Subcutaneous adipose tissue (tissue), 4 donors: Measurements from ENCODE around the gene SSBP3. TPM values are rescaled to one million over a fixed set of nuclear protein-coding genes. Genes with fewer than 3 reads are reported as not detected.

Experiments
- CTCF ChIP-seq: fragments of 450-650 bp; IDR thresholded peaks from one replicate; pipeline ENCODE4 v1.5.1; 2016; ENCODE audit warnings: low read depth, mild to moderate bottlenecking, control low read depth, antibody characterized with exemption, moderate library complexity
- total RNA-seq, 4 donors: library from RNA; depleted of rRNA; stranded (reverse); fragments of >200 nt; gene quantifications; one replicate each; pipeline ENCODE4 v1.1.0, GENCODE V29; 2016

SSBP3 gene
- total RNA-seq, 4 donors from 2014 or later: 19.7 to 28.1 (median 25.1) TPM

DNA sequence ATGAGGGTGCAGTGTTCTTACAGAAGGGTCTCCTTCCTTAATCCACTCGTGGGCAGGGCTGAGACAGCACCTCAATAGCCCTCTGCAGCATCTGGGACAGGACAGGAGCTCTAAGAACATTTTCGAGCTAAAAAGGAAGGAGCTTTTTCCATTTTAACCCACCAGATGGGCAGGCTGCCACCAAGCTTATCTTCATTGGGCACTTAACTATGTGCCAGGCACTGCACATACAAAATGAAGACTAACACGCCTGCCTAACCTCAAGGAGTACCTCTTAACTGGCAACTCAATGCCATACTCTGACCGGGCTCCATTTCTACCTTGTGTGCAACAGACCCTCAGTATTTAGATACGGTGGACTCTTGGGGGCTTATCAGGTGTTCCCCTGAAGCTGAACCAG is 48.2 kb downstream of the SSBP3 start:
- no peak for TF ChIP-seq CTCF

DNA sequence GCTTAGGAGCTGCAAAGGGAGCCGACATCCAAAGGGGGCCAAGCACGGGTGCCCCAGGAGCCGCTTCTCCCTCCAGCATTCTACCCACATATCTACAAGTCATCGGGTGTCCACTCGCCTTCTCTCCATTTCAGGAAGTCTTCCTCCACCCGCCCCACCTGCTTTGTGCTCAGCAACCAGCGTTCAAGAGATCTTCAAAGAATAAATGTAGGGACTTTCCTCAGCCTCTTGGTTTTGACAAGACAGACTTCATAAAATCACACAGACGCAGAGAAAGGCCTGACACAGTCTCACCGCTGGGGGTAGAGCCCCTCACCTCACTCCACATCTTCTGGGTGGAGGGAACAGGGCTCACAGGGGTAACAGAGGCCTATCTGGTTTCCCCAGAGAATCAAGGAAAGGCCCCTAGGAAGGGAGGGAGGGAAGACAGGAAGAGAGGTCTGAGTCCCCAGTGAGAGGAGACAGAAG is 49.5 kb downstream of the SSBP3 start:
- no peak for TF ChIP-seq CTCF

DNA sequence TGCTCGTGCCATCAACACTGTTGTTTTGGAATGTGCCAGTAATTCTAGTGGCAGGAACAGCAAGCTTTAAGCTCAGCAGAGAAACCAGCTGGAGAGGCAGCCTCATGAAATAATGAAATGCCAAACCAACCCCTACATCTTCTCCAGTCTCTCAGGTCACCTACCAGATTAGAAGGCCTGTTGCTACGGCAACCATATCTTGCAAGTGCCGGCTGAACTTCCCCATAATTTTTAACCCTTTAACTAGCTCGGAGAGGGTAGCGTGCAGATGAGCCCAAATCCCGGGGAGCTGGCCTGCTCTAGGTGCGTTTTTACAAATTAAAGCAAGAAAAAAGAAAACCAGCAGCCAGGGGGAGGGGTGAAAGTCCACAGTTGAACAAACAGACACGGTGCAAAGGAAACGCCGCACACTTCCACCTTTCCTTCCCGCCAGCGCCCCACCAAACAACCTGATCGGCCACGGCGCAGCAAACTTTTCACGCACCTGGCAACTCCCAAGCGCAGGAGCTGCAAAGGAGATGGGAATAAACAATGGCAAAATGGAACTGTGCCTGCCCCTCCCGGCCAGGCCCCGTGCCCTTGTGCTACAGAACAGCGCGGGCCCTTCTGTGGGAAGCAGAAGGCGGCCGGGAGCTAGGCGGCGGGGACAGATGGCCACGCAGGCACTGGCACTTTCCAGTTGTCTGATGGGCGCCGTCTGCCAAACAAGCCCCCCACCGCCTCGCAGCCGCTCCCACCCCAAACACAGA is 50.1 kb downstream of the SSBP3 start:
- TF ChIP-seq CTCF: no peak

DNA sequence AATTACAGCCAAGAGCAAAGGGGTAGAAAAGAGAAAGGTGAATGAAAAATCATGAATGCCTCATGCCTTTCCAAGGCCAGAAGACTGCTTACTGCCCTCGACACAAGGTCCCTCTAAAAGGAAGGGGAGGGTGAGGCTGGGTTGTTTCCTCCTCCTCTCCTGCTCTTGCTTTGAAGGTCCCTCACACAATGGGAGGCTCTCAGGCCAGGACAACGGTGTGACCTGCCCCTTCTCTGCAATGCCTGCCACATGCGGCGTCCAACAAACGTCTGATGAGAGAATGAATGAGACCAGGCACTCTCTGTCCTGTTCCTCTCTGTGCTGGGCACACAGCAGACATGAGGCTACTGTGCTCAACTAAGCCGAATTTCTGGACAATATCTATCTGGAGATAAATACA is 51.3 kb downstream of the SSBP3 start:
- TF ChIP-seq CTCF: no peak

DNA sequence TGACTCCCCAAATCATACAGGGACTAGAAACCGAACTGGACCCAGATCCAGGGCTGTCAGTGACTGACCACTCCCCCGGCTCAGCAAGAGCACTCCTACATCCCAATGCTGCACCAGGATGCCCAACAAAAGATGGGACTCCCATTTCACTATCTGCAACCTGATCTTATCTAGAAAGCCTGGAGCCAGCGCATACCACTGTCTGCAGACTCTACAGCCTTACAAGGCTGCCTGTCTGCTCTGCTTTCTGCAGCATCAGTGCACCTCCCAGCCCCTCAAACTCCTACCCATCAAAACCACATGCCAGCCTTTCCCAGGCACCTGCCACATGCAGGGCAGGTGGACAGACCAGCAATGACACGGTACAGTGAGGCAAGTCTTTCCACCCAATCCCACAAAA is 52.2 kb downstream of the SSBP3 start:
- no peak for TF ChIP-seq CTCF

GRCh38 chr1:54352755-54353154 is 53.4 kb downstream of the SSBP3 start:
- TF ChIP-seq CTCF: no peak

DNA sequence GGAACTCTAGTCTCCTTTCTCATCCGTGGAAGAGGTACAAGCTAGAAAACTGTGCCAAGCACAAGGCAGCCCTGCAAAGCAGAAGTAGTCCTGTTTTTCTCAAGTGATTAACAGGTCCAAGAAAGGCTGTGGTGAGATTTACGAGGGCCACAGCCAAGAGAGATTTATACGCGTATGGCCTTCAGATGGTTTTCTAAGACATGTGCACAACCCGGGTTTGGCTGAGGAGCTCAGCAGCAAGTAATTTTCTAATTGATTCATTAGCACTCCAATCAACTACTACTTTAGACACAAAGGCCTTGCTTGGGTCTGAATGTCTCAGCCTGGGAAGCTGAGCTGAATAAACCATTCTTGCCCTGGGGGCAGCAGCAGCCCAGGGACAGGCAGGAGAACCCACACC is 55.8 kb downstream of the SSBP3 start:
- no peak for TF ChIP-seq CTCF
